Measurements from ENCODE around the gene B4GALT5. TPM values are rescaled to one million over a fixed set of nuclear protein-coding genes. Genes with fewer than 3 reads are reported as not detected.

The B4GALT5 gene
- total RNA-seq, 2 experiments from 2014 or later, result 9.8 to 18.8 TPM

DNA sequence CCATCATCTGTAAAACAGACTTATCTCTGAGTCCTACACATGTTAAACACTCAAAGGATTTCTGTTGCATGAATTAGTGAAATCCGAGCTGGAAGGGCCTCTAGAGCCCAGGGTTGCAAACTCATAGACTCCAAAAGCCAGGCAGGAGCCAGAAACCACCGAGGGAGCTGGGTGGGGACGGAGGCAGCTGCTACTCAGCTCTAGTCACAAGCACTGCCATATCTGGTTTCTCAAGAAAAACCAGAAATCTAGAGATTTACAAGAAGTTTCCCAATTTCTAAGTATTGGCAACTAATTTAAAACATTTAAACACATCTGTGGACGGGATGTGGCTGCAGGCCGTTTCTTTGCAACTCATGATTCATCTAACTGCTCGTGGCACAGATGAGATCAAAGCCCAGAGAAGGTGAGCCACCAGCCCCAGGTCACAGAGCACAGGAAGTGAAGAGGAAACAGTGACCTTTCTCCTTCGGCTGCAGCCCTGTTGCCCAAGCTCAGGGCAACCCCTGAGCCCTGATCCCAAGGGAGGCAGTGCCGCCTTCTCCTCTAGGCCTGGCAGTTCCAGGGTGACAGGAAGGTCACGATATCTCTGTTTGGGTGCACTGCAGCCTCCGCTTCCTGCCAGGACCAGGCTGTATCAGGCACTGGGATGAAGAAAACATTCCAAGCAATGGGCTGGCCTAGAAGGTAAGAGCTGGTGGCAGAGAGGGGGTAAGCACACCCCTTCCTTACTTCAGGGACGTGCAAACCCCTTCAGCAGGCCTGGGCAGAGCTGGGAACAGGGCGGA is 119.3 kb downstream of the B4GALT5 start:
- Histone ChIP-seq H3K27ac (ENCODE audit: low read depth, low read length, poor library complexity, severe bottlenecking) (no peak overlapping the region), H3K36me3 (ENCODE audit: insufficient read depth, low read length) (no peaks in the 10 kb centered on the region), H4K20me1 (ENCODE audit: insufficient read depth, low read length) (no peaks in the 10 kb centered on the region), H3K4me1 (ENCODE audit: insufficient read depth, low read length, poor library complexity, severe bottlenecking) (peaks cover 40% of the 10 kb centered on the region), H3K79me2 (ENCODE audit: insufficient read depth, low read depth, low read length) (no peaks in the 10 kb centered on the region), H3K4me2 (ENCODE audit: low read length) (no peak overlapping the region), H3K9me3 (ENCODE audit: low read length) (peaks cover 8% of the 10 kb centered on the region), H2AFZ (ENCODE audit: low read length) (no peak overlapping the region), H3K9me2 (ENCODE audit: insufficient read depth, low read length) (no peaks in the 10 kb centered on the region), H3K4me3 (ENCODE audit: low read depth, low read length, poor library complexity, severe bottlenecking) (no peak overlapping the region)
- BruUV-seq (replicated peaks), result no TSS peak
- CTCF ChIA-PET (ENCODE audit: unreplicated experiment), result no interaction called here
- intact Hi-C loops (cut with micrococcal nuclease; ENCODE audit: unreplicated experiment), result no loop called here
- POLR2A ChIA-PET, result no interaction called here
- TF ChIP-seq EZH2phosphoT487 (IDR thresholded peaks at IDR 0.05; ENCODE audit: borderline replicate concordance, low read depth, low read length), result no peak
- TF ChIP-seq, protein P1, sequence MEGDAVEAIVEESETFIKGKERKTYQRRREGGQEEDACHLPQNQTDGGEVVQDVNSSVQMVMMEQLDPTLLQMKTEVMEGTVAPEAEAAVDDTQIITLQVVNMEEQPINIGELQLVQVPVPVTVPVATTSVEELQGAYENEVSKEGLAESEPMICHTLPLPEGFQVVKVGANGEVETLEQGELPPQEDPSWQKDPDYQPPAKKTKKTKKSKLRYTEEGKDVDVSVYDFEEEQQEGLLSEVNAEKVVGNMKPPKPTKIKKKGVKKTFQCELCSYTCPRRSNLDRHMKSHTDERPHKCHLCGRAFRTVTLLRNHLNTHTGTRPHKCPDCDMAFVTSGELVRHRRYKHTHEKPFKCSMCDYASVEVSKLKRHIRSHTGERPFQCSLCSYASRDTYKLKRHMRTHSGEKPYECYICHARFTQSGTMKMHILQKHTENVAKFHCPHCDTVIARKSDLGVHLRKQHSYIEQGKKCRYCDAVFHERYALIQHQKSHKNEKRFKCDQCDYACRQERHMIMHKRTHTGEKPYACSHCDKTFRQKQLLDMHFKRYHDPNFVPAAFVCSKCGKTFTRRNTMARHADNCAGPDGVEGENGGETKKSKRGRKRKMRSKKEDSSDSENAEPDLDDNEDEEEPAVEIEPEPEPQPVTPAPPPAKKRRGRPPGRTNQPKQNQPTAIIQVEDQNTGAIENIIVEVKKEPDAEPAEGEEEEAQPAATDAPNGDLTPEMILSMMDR (conservative IDR thresholded peaks at IDR 0.05; ENCODE audit: low read length), result no peak
- no peak for DNase-seq (ENCODE audit: low spot score)

DNA sequence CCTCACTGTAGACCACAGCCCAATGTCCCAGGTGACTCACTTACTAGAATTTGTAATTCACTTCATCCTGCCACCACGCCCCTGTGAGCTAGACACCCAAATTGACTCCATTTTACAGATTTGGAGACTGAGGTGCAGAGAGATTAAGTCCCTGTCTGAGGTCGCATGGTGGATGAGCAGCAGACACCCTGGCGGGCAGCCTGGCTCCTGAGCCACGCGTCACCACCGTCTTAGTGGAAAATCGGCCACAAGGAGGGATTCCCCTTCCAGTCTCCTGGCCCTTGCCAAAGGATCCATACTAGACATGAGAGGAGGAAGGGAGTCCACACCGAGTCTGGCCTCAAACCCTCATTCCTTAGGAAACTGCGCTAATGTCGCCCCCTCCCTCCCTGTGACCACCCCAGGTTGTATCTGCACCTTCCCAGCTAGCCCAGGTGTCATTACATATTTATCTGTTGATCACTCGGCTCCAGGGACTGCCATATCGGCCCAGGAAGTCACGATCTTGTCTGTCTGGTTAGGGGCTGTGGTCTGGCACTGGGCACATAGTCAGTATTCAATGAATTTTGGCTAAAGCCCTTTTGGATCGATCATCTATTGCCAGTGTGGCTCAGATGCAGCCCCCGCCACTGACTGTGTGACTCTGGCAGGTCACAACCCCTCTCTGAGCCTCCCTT is 120.1 kb downstream of the B4GALT5 start:
- H3K4me1 ChIP-seq (ENCODE audit: insufficient read depth, low read length, poor library complexity, severe bottlenecking), result peaks cover 40% of the 10 kb centered on the region
- ChIA-PET CTCF (ENCODE audit: unreplicated experiment) (interaction anchor here (1.1 kb wide), 1 partner anchor 55 kb away, joined by 3 read pairs; no protein-coding TSS in a partner anchor), POLR2A (no interaction called here)
- peaks cover 8% of the 10 kb centered on the region for H3K9me3 ChIP-seq (ENCODE audit: low read length)
- no peak overlapping the region for H3K4me2 ChIP-seq (ENCODE audit: low read length)
- no peaks in the 10 kb centered on the region for H3K9me2 ChIP-seq (ENCODE audit: insufficient read depth, low read length)
- TF ChIP-seq, protein P1 (conservative IDR thresholded peaks at IDR 0.05; ENCODE audit: low read length), result no peak
- no peak for TF ChIP-seq EZH2phosphoT487 (IDR thresholded peaks at IDR 0.05; ENCODE audit: borderline replicate concordance, low read depth, low read length)
- H3K4me3 ChIP-seq (ENCODE audit: low read depth, low read length, poor library complexity, severe bottlenecking), result no peak overlapping the region
- no TSS peak for BruUV-seq (replicated peaks)
- no peaks in the 10 kb centered on the region for H3K79me2 ChIP-seq (ENCODE audit: insufficient read depth, low read depth, low read length)
- no peaks in the 10 kb centered on the region for H4K20me1 ChIP-seq (ENCODE audit: insufficient read depth, low read length)
- H3K36me3 ChIP-seq (ENCODE audit: insufficient read depth, low read length), result no peaks in the 10 kb centered on the region
- H2AFZ ChIP-seq (ENCODE audit: low read length), result no peak overlapping the region
- DNase-seq (ENCODE audit: low spot score), result no peak
- no peak overlapping the region for H3K27ac ChIP-seq (ENCODE audit: low read depth, low read length, poor library complexity, severe bottlenecking)
- intact Hi-C loops (cut with micrococcal nuclease; ENCODE audit: unreplicated experiment), result no loop called here

GRCh38 chr20:49592120-49592519 is 121.6 kb downstream of the B4GALT5 start:
- no peaks in the 10 kb centered on the region for H3K9me2 ChIP-seq (ENCODE audit: insufficient read depth, low read length)
- no peaks in the 10 kb centered on the region for H3K36me3 ChIP-seq (ENCODE audit: insufficient read depth, low read length)
- no peaks in the 10 kb centered on the region for H3K9me3 ChIP-seq (ENCODE audit: low read length)
- CTCF ChIA-PET (ENCODE audit: unreplicated experiment), result no interaction called here
- no peak overlapping the region for H3K4me3 ChIP-seq (ENCODE audit: low read depth, low read length, poor library complexity, severe bottlenecking)
- intact Hi-C loops (cut with micrococcal nuclease; ENCODE audit: unreplicated experiment), result no loop called here
- no peak overlapping the region for H2AFZ ChIP-seq (ENCODE audit: low read length)
- no TSS peak for BruUV-seq (replicated peaks)
- POLR2A ChIA-PET, result no interaction called here
- H4K20me1 ChIP-seq (ENCODE audit: insufficient read depth, low read length), result no peaks in the 10 kb centered on the region
- H3K4me1 ChIP-seq (ENCODE audit: insufficient read depth, low read length, poor library complexity, severe bottlenecking), result peaks cover 31% of the 10 kb centered on the region
- H3K79me2 ChIP-seq (ENCODE audit: insufficient read depth, low read depth, low read length), result no peaks in the 10 kb centered on the region
- no peak for DNase-seq (ENCODE audit: low spot score)
- TF ChIP-seq, protein P1 (conservative IDR thresholded peaks at IDR 0.05; ENCODE audit: low read length), result no peak
- TF ChIP-seq EZH2phosphoT487 (IDR thresholded peaks at IDR 0.05; ENCODE audit: borderline replicate concordance, low read depth, low read length), result no peak
- no peak overlapping the region for H3K4me2 ChIP-seq (ENCODE audit: low read length)
- H3K27ac ChIP-seq (ENCODE audit: low read depth, low read length, poor library complexity, severe bottlenecking), result no peak overlapping the region
